Activated CD8-positive, alpha-beta memory T cell treated with anti-CD3 and anti-CD28 coated beads, Interleukin-2, amount 50 U/mL, for 4 hours (primary cell): ENCODE measurements around the gene HSPA12A.

Source experiments
- DNase-seq: peaks from one replicate; pipeline ENCODE4 v3.0.0-alpha.2; 2020

HSPA12A gene

DNA sequence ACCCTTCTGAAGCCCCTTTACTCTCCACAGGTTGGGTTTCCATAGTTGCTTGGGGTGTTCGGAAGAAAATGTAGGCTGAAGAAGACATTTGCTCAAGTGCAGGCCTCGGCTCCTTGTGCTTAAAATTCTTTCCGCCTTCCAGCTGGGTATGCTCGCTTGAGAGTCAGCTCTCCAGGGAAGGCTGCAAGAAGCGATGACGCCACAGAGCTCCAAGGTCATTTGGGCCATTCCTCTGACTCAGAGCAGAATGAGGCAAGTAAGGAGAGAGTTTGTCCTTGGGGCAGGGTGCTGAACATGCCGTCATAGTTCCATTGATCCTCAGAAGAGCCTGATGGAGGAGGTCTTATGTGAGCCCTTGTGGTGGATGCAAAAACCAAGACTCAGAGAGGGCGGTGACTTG, 27.4 kb upstream of the HSPA12A start:
- no peak for DNase-seq

DNA sequence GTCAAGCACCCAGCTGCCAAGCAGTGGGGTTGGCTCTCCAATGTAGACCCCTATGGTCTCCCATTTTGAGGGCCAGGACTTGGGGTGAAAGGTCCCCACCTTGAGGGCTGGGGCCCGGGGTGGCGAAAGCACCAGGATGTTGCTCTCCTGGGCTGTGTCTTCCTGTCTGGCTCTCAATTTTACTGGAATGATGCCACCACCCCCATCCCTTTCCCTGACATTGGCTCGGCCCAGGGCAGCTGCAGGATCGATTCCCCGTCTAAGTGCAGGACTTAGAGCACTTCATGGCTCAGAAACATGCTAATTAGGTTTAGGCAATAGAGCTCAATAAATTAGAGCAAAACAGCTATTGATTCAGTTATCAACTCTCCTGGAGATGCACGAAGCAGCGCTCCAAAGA, 27.0 kb upstream of the HSPA12A start:
- no peak for DNase-seq

DNA sequence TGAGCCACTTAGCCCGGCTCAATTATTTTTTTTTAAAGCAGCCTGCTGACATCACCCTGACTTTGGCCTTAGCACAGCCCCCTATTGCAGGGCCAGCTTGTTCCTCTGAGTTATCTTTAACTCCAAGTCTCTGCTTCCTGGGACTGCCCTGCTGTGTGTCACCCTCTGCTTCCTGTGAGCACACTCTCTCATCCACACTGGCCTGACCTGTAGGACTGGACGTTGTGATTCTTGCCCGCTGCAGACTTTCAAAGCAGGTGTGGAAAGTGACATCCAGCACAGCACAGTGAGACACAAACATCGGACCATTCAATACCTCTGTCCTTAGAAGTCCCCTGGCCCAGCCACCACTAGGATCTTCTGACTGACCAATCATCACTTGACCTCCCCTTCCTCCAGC, 26.4 kb upstream of the HSPA12A start:
- DNase-seq, result no peak

DNA sequence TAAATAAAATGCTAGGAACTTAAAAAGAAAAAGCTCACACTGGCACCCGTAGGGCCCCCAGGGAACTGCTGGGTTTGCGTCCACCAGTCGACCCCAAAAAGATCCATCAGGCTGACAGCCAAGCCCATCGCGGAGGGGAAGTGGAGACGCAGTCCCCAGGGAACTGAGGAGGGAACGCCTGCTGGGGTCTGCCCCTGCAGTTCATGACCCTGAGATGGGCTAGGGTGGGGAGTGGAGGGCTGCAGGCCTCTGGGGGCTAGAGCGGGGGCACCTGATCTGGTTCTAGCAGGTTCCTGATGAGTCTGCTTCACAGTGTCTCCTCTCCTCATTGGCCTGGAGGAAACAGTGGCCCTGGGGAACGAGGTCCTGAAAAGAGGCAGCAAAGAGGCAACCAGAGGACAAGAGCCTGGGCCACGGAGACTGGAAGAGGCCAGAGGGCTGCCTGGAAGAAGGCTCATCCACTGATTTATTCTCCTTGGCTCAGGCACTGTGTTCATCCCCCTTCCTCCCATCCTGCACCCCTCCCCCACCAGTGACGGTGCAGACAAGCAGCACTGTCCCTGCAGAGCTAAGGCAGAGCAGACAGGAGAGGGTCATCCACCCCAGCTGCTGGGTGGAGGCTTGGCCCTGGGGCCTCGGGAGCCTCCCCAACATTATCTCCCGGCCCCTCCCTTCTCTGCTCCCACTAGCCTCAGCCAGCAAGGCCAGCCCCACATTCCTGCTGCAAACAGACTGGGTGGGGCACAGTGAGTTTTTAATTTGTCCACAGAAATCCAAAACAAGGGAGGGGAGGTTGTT, 24.7 kb upstream of the HSPA12A start:
- DNase-seq, result no peak

DNA sequence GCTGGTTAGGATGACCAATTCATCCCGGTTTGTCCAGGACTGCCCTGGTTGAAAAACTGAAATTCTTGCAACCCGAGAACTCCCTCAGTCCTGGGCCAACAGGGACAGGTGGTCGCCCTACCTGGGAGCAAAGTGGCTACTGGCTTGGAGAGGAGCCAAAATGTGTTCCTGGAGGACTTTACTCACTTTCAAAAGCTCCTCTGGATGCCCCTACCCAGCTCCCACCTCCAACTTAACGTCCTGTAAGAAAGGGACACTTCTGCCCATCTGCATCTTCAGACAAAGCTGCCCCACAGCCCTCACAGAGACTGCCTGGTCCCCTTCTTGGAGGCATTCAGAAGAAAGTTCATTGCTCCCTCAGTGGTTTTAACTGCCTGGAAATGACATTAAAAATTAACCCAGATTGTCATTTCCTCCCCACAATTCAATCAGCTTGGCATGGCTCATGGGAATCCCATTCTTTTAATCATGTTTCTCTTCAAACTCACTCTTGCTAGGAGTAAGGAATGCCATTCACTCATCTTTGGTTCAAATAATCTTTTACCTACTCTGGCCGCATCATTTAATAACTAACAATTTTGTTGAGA, 24.0 kb upstream of the HSPA12A start:
- DNase-seq, result no peak

DNA sequence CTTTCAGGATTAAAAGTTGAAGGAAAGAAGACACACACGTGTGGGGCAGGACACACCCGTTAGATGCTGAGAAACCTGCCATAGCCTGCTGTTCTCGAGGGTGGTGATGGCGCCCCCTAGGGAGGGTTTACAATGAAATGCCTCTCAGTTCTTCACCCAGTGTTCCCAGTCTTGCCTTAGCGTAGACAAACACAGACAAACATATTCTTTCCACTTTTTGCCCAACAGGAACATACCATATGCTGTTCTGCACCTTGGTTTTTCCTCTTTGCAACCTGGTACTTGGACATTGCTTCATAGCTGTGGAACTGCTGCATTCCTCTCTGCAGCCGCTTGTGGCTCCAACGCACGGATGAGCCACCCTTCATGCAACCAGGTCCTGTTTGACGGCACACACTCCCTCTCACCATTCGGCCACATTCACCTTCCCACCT, 23.3 kb upstream of the HSPA12A start:
- no peak for DNase-seq

DNA sequence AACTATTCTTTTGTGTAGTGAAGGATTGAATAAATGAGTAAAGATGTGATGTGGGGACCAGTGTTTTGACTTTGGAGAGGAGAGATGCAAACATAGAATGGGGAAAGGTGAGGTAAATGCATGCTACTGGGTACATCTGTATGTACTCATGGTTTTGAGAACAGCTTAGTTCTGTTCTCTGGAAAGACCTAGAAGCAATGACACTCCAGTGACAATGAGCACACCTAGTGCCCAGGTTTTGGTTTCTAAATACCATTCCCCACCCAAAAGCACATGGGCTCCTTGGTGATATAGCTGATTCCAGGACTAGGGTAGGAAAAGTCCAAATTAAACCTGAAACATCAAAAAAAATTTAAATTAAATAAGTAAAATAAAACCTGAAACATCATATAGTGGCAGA, 22.6 kb upstream of the HSPA12A start:
- no peak for DNase-seq

DNA sequence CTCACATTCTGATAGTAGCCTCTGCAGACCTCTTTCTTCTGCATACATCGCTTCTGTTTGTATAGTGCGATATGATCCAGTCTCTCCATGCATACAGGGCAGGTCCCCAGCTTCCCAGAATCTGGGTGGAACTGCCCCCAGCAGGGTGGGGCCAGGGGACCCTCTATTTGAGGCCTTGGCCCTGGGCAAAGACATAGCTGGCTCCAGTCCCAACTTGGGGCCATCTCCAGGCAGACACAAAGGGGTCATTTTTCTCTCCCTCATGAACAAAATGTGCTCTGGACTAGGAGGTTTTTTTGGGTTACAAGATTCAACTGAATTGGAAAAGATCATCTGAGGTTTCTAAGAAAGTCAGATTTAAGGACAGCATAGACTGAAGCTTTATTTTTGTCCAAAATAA, 21.1 kb upstream of the HSPA12A start:
- DNase-seq, result no peak

DNA sequence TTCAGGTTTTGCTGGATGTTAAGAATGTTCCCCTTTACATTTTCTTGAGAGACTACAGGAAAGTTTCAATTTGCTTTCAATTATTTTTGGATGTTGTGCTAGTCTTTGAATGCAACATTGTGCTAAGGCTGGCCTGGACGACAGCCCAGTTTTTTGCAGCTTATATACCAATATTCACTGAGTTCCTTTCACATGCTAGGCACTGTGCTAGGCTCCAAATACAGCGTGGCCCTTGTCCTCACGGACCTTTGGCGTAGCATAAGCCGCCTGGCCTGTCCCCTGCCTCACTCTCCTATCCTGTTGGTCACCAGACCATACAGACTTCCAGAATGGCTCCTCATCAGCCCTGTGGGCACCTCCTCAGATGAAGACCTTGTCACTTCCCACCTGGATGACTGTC, 19.5 kb upstream of the HSPA12A start:
- no peak for DNase-seq

DNA sequence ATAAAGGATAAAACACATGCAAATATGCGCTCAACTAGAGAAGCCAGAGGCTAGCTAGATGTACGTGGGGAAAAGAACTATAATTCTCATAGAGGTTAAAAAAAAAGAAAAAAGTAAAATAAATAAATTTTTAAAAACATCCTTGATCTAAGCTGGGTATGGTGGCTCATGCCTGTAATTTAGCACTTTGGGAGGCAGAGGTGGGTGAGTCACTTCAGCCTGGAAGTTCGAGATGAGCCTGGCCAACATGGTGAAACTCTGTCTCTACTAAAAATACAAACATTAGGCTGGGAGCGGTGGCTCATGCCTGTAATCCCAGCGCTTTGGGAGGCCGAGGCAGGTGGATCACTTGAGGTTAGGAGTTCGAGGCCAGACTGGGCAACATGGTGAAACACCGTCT, 18.6 kb upstream of the HSPA12A start:
- no peak for DNase-seq

DNA sequence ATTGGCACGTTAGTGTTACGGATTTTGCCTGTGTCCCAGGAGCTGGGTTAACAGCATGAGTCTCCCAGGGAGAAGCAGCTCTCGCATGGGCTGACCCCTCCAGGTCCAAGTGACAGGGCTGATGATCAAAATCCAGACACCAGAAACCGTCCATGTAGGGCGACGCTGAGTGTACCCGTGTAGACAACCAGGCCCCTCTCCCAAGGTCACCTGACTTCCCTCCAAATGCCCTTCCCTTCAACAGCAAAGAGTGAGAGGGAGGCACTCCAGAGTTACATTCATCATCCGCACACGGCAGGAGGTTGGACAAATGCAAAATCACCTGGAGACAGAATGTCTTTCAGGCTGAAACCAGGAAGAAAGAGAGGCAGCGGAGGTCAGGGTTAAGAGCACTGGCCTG, 14.9 kb upstream of the HSPA12A start:
- DNase-seq, result no peak

DNA sequence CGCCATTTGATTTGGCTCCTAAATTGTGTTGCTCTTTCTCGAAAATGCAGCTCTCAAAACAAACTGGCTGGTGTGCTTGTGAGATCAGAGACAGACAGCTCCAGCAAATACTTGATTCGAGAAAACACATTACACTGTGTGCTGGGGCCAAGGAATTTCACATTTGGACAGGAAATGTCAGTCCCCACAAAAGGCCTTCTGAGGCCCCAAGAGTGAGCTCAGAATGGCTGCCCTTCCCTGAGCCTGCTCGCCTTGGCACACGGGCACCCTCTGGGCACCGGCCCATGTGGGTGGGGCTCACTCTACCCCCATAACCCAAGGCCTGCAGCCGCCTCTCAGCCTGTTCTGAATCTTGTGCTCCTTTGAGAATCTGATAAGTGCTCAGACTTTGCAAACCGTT, 13.9 kb upstream of the HSPA12A start:
- DNase-seq, result no peak

DNA sequence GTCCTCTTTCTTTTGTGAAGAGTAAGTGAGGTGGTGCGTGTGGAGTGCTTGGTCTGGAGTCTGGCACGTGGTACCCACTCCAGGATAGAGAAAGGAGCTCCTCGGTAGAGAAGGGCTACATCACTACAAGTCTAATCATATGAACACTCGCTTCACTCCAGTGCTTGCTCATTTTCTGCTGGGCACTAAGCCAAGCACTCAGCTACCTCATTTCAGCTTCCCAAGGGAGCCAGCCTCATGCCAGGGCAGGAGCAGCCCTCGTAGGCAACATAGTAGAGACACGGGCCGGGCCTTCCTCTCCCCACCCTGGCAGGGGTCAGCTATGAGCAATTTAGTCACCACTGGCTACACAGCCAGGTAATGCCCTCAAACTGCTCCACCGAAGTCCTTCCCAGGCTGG, 11.4 kb upstream of the HSPA12A start:
- no peak for DNase-seq

DNA sequence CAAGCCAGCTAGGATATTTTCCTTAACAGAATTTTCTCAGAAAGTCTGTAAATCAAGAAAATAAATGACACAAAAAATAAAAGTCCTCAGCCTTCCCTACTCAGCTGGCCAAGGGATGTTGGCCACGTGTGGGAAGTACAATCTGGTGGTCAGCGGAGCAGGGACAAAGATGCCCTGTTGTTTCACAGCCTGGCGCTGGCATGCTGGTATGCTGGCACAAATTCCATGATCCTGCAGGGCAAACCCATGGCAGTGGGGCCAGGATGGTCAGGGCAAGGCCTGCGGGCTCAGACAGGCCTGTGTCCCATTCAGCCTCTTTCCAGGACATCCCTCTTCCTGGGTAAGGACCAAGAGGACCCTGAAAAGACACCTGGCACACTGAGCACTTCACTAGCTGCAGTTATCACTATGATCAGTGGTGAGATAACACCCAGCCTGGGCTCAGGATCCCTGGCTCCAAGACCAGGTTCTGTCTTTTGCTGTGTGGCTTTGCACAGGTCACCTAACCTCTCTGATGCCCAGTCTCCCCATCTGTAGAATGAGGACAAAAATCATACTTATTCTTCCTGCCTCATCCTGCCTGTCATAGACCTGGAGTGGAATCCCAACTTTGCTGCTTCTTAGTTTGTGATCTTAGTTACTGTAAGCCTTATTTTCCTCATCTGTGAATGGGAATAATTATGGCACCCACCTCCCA, 10.8 kb upstream of the HSPA12A start:
- no peak for DNase-seq

DNA sequence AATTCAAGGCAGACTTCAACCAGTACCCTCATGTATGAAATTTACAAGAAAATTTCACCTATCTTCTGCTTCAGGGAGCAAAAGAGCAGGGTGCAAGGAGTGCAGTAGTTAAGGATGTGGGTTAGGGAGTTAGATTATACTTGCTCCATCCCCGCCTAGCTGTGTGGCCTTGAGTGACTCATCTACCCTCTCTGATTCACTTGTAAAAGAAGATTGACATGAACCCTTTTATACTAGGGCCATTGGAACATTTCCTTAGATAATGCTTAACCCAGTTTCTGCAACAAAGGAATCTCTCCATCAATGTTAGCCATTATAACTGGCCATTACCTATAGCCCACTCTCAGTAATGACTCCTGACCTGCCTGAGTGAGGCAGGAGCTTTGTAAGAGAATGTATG, 10.2 kb upstream of the HSPA12A start:
- no peak for DNase-seq

DNA sequence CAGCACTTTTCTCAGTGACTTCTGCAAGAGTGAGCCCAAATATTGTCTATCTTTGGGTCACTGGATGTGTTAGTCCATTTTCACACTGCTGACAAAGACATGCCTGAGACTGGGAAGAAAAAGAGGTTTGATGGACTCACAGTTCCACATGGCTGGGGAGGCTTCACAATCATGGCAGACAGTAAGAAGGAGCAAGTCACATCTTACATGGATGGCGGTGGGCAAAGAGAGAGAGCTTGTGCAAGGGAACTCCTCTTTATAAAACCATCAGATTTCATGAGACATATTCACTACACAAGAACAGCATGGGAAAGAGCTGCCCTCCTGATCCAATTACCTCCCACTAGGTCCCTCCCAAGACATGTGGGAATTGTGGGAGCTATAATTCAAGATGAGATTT, 6.1 kb upstream of the HSPA12A start:
- no peak for DNase-seq

DNA sequence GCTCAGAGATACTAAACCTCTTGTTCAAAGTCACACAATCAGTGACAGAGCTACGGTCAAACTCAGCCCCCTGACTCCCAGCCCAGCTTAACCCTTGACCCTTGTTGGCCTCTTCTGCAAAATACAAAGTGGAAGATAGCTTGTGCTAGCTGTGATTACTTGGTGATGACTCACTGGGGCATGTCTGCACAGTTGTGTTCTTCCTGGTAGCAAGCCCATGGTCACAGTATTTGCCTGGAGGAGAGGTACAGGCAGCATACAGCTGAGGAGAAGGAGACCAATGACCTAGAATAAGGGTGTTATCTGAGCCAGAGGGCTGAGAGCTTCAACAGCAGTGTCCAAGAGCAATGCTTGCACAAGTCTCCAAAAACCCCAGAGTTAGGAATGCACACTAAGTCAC, 5.7 kb upstream of the HSPA12A start:
- no peak for DNase-seq

DNA sequence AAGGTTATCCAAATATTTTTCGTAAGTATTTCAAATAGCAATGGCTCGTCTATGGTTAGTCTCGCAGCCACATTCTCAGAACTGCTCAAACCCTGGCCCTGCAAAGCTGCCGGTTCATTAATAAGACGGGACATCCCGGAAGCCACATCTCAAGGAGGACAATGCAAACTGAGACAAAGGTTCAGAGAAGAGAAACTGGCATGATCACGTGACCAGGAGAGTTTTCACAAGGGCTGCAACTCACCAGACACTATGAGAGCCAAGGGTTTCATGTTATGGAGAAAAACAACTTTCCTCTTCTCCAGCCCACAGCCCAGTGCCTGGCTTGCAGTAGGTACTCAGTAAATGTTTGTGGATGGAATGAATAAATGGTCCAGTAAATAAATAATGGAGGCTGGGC, 5.0 kb upstream of the HSPA12A start:
- DNase-seq, result no peak

DNA sequence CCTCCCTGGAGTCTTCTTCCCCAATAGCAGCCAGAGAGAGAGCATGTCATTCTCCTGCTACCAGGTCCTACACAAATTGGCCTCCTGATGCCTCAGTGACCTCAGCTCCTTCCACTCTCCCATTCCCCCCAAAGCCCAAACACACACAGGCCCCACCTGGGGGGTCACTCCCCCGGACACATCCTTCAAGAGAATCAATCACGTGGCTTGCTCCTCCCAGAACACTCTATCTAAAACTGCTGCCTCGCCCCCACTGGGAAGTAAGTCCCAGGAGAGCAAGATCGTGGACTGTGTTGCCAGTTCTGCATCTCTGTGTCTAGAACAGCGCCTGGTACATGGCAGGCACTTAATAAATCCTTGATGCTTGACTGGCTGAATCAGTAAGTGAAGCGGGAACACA, 2.5 kb upstream of the HSPA12A start:
- no peak for DNase-seq

DNA sequence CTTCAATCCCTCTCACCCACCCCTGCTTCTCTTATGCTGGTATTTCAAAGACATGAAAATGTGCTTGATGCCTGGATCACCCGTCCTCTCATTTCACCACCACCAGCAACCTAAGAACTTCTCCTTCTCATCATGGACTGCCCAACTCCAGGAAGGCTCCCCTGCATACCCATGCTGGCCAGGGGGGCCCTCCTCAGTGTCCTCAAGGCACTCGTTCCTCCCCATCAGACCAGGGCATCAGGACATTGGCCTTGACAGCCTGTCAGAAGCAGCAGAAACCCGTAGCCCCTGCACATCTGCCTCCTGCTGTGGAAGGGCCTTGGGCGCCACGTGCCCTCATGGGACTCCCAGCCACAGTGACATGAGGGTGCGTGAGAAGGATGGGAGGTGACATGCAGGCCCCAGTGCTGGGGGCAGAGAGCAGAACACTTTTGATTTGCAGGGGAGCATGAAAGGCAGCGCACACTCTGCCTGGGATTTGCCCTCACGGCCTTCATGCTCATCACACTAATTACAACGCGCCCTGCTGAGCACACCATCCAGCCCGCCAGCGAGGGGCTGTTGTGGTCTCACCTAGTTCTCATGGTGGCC, 1.9 kb upstream of the HSPA12A start:
- no peak for DNase-seq

DNA sequence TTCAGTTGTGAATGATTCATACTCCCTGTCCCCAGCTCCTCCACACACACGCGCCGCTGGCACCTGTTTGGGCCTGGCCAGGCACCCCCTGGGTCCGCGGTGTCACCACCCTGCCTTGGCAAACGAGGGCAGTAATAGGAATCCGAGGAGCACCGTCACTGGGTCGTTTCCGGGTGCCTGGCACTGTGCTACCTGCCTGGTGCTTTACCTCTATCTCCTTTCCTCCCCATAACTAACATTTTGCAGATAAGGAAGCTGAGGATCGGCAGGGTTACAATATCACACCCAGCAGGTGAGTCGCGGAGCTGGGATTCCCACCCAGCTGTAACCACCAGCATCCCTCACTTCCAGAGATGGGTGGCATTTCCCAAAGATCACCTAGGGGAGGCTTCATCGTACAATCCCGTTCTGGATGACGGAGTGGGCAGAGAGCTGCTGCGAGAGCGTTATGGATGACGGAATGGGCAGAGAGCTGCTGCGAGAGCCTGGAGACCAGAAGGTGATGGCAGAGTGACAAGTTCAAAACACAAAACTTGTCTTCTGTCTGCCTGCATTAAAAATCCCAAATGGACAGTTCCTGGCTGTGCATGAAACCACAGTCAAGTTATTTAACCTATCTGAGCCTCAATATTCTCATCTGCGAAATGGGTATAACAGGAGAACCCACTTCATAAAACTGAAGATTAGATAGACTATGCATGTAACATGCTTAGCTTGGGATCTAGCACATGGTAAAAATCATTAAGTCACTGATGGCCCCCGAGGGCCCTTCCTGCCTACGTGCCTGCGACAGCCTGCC, 1.1 kb upstream of the HSPA12A start:
- no peak for DNase-seq

DNA sequence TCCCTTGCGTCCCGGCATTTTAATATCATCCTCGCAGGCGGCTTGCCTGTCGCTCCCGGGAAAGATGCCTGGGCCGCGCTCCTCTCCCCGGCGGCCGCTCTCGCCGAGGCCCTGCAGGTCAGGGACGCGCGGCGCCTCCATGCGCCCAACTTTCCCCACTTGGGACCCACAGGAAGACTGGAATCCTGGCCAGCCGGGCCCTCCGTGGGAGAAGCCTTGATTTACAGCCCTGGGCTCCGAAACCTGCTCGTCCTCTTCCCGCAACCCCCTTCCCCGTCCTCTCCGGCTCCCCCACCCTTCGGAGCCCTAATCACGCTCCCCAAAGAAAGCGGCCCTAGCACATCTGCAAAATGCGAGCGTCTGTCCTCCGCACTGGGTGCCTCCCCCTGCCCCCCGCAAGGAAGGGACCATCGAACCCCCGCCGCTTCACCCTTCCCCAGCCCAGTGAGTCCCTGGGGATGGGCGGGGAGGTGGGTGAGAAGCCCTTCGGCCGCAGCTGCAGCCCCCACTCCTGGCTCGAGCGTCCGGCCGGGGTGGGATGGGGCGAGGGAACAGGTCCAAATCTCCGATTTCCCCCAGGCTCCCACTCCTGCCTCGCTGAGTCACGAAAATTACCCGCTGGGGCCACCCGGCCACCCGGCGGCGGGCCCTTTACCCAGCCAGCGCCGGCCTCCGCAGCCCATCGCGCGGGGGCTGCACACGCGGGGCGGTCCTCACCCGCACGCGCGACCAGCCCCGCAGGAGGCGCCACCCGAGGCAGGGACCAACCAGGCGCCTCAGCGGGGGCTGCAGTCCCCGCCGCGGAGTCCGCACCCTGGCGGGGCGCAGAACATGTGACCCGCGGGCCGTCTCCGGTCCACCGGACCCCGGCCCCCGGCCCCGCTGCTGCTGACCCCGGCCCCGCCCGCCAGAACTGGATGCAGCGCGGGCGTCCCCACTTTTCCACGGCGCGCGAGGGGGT, 695 bp downstream of the HSPA12A start:
- no peak for DNase-seq
